ENCODE measurements around the gene TRRAP.

Gene TRRAP

GRCh38 chr7:98878365-98879197, at the start of gene TRRAP:
Gene TRRAP, plus strand, starts transcription at chr7:98878532. Its CDS starts 2,619 bp downstream, at chr7:98881151.
- peak; percentile 97 for TF ChIP-seq CTCF (IDR thresholded peaks at IDR 0.05; ENCODE audit: borderline replicate concordance, insufficient read depth, low read depth, low read length)
- H3K4me3 ChIP-seq (ENCODE audit: low read depth, low read length), result peak within 1 kb of the TSS; percentile 97

- no peak for TF ChIP-seq CTCF (IDR thresholded peaks at IDR 0.05; ENCODE audit: borderline replicate concordance, insufficient read depth, low read depth, low read length)
- H3K4me3 ChIP-seq (ENCODE audit: low read depth, low read length), result no peak overlapping the region
Measured at GRCh38 chr7:98830972-98831548, 47.3 kb upstream of the TRRAP start.

- peak; percentile 58; the same call in 1 of the 2 replicates for TF ChIP-seq CTCF (IDR thresholded peaks at IDR 0.05; ENCODE audit: borderline replicate concordance, insufficient read depth, low read depth, low read length)
- H3K4me3 ChIP-seq (ENCODE audit: low read depth, low read length), result no peak overlapping the region
Measured at GRCh38 chr7:98831641-98832221, 46.6 kb upstream of the TRRAP start.

DNA sequence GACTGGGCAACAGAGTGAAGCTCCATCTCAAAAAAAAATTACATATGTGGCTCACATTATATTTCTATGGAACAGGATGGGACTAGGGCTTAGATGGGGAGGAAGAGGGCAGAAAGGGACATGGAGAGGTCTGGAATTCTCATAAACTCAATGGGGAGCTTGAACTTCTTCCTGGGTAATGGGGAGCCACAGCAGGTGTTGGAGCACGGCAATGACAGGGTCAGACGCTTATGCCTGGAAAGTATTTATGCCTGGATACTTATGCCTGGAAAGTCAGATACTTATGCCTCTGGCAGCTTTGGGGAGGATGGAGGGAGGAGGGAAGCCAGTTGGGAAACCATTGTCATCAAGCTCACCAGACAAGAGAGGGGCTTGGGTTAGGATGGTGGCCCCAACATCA, 45.3 kb upstream of the TRRAP start:
- TF ChIP-seq CTCF (IDR thresholded peaks at IDR 0.05; ENCODE audit: borderline replicate concordance, insufficient read depth, low read depth, low read length), result no peak
- no peak overlapping the region for H3K4me3 ChIP-seq (ENCODE audit: low read depth, low read length)

- H3K4me3 ChIP-seq (ENCODE audit: low read depth, low read length), result no peak overlapping the region
- TF ChIP-seq CTCF (IDR thresholded peaks at IDR 0.05; ENCODE audit: borderline replicate concordance, insufficient read depth, low read depth, low read length), result no peak
Measured at GRCh38 chr7:98834949-98835348, 43.4 kb upstream of the TRRAP start.

GRCh38 chr7:98836811-98837629, 41.3 kb upstream of the TRRAP start:
- peak; percentile 81 for TF ChIP-seq CTCF (IDR thresholded peaks at IDR 0.05; ENCODE audit: borderline replicate concordance, insufficient read depth, low read depth, low read length)
- no peak overlapping the region for H3K4me3 ChIP-seq (ENCODE audit: low read depth, low read length)

Measured in GM12875 (cell line).